Measurements from ENCODE around the gene ACTN4.

ACTN4 gene

DNA sequence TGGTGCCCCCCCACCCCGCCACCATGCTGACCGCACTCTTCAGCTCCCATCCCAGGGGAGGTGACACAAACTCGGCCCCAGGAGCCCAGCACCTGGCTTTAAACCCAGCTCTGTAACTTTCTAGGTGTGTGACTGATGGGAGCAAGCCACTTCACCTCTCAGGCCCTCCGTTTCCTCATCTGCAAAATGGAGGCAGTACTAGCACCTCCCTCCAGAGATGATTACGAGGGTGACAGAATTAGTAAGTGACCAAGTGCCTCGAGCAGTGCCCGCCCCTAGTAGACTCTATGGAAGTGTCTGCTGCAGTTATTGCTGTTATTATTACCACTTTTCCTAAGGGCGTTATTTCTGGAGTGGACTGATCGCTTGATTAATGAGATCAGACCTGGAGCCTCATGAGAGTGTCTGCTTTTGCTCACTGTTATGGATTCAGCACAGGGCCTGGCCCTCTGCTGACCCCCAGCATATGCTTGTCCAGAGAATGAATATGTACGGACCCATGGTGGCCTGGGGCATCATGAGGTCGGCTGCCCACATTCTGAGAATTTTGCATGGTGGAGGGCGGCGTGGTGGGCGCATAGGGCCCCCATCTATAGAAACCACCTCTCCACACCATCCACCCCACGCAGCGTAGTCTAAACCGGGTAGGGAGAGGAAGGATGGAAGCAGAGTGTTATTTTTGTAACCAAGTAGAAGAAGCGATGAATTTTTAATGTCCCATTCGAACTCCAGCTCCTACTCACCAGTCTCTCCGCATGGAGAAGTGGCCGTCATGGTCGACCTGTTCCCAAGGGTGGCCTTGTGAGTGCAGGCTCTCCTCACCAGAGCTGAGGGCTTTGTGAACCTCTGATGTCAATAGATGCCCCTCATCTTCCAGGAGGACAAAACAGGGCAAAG, 48.6 kb downstream of the ACTN4 start:
- DNase-seq (ENCODE audit: low read depth), result no peak

DNA sequence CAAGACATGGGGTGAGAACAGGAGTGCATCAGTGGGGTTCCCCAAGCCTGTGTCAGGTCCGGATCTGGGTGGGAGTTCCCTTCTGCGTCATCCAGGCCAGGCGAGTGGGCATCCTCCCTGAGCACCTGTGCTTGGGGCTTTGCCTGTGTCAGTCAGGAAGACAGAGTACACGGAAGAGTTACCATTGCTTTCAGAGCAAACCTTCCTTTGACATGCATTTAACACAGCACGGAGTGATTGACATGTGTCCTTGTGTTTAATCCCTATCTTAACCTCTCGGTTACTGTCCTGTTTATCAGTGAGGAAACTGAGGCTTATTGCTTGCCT, 49.2 kb downstream of the ACTN4 start:
- no peak for DNase-seq (ENCODE audit: low read depth)

DNA sequence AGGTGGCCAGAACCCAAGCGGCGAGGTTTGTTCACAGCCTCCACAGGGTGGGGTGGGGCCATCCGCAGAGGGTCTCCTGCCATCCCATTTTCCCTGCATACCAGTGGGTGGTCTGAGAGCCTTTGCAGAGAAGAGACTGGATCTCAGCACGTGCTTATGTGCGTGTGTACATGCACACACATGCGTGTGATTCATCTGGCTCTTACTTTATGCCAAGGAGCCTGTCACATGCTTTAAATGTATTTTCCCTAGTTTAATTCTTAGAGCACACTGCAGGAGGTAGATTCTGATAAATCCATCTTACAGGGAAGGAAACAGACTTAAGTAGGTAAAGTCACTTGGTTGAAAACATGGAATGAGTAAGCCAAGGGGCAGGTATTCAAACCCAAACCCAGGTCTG, 49.7 kb downstream of the ACTN4 start:
- DNase-seq (ENCODE audit: low read depth), result no peak

DNA sequence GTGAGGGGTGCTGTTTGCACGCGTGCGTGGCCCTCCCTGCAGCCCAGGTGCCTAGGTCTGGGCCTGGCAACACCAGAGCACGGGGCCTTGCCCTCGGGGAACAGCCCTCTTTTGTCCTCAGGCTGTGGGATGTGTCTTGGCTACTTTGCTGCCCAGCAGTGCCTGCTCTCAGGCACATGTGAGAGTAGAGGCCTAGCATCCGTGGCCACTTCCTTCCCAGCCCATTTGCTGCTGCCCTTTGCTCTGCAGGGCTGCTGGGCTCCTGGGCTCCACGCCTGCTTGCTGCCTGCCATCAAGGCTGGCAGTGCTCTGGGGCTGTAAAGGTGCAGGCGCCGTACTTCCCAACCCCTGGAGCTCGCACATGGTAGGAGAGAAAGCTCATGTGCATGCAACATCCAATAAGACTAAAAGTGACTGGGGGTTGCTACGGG, 50.2 kb downstream of the ACTN4 start:
- no peak for DNase-seq (ENCODE audit: low read depth)

DNA sequence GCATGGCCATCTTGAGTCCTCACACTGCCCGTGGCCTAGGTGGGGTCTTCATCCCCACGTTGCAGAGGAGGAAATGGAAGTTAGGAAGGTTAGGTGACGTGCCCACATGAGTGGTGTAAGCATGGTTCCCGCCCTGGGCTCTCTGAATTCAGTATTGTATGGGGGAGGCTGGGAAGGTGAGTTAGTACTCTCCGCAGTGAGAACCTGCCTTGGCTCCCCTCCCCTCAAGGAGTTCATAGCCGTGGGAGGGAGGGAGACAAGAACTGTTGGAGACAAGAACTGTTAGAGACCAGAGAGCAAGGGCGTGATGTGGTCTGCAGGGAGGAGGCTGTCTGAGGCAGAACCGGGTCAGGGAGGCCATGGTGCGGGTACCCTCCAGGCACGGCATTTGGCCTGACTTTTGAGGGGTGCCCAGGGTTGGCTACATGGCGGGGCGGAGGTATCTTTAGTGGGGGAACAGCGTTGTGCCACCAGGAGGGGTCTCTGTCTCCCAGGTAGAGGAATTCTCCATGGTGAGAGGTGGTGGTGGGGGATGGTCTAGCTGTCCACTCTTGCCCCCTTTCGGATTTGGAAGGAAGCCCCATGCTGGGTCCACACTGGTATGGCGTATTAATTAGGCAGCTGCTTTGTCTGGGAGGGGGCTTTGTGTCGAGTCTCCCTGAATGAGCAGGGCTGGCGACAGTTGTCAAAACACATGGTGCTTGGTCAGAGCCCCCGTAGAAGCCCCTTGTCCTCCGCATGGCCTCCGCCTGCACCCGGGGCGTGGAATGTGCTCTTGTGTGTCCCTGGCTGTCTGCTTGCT, 51.0 kb downstream of the ACTN4 start:
- DNase-seq (ENCODE audit: low read depth), result no peak

DNA sequence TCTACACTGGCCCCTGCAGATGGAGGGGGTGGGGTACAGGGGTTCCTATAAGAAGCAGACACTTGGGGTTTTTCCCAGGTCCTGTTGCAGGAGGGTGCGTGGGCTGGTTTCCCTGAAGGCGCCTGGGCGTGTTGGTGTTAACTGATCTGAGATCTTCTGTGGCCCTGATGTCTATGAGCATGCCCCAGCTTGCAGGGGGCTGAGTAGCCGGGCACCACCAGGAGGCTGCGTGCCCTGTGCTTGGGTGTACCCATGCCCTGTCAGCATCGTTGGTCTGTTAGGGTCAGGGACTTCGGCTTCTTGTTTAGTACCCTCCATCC, 51.5 kb downstream of the ACTN4 start:
- no peak for DNase-seq (ENCODE audit: low read depth)

DNA sequence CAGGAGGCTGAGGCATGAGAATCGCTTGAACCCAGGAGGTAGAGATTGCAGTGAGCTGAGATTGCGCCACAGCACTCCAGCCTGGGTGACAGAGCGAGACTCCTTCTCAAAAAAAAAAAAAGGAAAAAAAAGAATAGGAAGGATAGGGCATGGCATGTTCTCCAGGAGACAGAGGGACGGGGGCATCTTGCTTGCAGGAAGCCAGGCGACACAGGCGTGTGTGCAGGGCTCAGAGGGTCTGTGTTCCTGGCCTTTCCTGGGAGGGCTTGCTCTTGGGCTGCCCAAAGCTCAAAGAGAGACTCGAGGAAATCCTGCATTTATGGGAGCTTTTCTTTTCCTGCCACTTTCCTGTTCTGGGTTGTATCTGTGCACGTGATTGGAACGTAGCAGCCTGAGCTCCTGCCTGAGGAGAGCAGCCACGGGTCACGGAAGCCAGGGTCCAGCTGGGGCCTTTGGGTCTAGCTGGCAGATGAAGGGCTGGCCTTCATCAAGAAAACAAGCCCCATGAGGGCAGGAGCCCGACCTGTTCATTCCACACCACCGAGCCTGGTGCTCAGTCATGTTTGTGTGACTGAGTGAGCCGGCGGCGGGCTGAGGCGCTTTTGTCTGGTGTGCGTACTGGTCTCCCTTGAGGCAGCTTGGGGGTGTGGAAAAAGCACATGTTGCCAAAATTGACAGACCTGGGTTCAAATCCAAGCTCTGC, 52.3 kb downstream of the ACTN4 start:
- DNase-seq (ENCODE audit: low read depth), result no peak

DNA sequence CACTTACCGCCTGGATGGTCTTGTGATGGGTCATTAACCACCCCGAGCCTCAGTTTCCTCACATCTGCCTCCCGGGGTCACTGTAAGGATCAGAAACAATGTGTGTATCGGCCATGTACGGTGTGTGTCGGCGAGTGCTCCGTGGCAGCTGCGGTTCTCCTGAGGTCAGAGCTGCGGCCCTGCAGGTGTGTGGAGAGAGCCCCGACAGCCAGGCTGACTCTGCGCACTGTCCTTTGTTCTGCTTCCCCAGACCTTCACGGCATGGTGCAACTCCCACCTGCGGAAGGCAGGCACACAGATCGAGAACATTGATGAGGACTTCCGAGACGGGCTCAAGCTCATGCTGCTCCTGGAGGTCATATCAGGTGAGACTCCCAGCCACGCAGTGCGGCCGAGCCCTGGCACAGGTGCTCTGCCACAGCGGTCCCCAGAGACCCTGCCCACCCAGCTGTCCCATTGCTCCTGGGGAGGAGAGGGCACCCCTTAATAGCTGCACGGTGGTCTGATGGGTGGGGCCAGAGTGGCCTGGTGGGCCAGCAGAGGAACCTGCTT, 53.0 kb downstream of the ACTN4 start:
- DNase-seq (ENCODE audit: low read depth), result no peak

DNA sequence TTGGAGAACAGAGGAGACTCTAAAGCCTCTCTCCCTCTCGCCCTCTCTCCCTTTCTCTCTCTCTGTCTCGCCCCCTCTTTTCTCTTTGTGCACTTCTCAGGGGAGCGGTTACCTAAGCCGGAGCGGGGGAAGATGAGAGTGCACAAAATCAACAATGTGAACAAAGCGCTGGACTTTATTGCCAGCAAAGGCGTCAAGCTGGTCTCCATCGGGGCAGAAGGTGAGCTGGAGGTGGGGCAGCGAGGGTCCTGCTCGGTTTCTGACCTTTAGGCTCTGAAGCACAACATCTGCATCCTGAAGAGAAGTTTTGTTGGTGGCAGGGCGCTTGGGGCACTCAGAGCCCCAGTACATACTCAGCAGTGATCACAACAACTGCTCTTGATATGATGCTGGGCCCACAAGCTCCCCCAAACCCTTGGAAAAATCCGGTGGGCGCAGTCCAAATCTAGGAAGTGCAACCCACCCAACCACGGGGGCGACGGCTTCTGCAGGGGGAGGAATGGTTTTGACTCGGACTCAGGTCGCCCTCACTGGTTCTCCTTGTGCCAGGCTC, 53.5 kb downstream of the ACTN4 start:
- no peak for DNase-seq (ENCODE audit: low read depth)

DNA sequence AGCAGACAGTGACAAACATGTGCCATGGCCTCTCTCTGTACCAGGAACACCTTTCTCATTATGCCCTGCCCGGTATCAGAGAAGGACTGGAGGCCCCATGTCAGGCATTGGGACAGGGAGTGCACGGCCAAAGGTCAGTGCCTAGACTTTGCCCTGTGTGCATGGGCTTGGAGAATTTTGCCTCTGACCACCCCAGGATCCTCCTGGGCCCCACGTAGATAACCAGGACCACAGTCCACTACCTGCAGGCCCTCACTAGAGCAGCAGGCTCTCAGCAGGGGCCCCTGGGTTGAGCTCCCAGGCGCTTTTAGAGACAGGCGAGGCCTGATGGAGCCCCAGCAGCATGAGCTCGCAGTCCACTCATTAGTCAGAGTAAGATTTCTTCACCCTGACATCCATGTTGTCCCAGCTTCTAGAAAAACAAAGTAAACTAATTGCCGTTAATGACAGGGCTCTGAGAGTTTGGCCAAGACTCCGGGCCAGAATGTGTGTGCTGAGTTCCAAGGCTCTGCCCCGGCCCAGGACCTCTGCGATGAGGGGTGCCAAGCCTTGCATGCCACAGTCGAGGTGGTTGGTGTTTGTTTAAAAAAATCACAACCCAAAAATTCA, 54.1 kb downstream of the ACTN4 start:
- DNase-seq (ENCODE audit: low read depth), result no peak

DNA sequence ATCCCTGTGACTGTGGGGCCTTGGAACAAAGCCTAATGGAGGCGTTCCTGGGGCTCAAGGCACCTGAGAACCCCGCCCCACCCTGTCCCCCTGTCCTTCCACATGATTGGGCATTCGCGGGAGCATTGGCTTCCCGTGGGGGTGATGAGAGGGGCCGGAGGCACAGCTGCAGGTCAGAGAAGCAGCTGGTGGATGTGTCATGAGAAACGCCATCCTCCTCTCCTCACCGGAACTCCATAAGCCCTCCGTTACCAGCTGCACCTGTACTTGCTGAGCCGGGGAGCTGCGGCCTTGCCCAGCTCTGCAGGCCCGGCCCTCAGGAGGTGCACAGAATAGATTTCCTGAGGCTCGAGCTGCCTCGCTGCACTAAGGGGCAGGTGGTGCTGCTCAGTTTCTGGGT, 54.8 kb downstream of the ACTN4 start:
- DNase-seq (ENCODE audit: low read depth), result no peak

DNA sequence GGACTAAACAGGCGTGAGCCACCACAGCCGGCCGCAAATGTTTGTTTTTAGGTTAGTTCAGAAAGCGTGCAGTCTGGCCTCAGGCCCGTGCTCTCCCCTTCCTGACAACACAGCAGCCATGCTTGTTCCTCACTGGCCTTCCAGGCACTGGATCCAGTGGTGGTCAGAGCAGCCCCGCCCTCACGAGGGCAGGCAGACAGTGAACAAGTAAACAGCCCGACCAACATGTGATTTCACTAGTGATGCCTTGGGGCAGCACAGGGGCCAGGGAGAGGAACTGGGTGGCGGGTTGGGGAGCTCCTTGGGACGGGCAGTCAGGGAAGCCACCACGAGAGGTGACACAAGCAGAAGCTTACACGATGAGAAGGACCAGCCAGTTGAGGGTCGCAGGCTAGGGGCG, 56.1 kb downstream of the ACTN4 start:
- DNase-seq (ENCODE audit: low read depth), result no peak

DNA sequence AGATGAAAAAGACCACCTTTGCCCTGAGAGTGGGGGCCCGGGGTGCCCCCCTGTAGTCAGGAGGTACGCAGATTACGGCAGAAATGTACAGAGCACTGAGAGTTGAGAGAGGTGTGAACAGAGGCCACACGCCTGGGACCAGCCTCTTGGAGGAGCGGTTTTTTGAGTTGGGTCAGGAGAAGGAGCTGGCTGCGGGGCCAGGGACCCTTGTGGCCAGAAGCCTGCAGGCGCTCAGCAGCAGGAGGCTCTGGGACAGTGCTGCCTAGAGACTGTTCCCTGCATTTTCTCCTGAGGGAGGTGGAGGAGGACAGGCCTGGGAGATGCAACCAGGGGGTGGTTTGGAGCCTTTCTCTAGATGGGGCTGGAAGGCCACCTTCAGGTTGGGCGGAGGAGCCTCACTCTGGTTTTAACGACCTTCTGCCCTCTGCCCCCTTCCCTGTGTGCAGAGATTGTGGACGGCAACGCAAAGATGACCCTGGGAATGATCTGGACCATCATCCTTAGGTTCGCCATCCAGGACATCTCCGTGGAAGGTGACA, 57.1 kb downstream of the ACTN4 start:
- no peak for DNase-seq (ENCODE audit: low read depth)

DNA sequence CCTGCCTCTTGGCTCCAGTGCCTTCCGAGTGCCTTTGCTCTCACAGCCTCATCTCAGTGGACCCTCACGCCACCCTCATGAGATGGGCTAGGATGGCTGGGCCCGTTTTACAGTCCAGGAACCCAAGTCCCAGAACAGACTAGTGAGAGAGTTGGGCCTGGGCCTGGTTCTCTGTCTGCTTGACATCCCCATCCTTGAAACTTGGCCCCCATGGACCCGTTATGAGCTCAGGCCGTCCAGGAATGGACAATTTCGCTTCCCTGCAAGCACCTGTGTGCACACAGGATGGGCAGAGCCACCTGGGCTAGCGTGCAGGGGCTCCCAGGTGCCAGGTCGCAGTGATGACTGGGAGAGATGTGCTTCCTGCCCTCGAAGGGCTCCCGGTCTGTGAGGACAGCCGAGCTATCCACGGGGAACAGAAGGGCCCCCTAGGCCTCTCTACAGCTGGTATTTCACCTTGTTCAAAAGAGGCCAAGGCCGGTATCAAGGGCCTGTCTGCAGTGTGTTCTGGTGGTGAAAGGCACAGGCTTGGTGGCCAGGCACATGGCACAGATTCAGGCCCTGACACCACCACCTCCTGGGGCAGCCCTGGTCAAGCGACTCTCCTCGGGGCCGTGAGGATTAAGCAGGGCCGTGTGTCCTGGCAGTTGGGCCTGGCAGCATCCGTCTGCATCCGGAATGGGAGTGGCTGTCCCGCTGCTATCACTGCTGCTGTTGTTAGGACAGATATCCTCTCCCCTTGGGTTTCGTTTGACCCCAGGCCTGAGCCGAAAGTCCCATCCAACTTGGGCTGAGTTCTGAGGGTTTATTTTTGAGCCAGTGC, 58.0 kb downstream of the ACTN4 start:
- no peak for DNase-seq (ENCODE audit: low read depth)

DNA sequence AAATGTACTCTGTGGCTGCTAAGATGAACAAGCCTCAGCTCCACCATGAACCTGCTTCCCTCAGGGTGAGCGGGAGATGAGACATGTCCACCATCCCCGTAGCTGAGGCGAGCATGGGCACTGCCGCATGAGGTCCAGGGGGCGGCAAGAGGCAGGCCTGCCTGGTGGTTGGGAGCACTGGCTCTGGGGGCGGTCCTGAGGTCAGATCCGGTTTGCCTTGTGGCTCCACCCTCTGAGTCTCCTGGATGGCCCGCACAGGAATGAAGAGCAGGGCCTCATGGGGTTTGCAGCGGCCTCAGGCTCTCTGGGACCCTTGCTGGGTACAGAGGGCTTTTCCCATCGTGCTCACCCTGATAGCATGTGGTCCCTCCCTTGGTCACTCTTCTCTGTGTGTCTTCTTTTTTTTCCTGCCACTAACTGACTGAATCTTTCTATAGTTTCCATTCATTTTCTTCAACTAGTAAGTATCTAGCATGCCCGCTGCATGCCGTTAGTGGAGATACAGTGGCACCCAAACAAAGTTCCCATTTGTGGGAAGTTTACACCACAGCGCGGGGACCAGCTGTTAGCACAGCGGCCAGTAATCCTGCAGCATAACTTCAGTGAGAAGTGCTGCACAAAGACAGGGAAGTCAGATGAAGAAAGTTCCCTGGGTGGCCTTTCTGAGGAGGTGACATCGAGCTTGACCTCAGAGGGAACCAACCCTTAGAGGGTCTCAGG, 59.5 kb downstream of the ACTN4 start:
- no peak for DNase-seq (ENCODE audit: low read depth)

DNA sequence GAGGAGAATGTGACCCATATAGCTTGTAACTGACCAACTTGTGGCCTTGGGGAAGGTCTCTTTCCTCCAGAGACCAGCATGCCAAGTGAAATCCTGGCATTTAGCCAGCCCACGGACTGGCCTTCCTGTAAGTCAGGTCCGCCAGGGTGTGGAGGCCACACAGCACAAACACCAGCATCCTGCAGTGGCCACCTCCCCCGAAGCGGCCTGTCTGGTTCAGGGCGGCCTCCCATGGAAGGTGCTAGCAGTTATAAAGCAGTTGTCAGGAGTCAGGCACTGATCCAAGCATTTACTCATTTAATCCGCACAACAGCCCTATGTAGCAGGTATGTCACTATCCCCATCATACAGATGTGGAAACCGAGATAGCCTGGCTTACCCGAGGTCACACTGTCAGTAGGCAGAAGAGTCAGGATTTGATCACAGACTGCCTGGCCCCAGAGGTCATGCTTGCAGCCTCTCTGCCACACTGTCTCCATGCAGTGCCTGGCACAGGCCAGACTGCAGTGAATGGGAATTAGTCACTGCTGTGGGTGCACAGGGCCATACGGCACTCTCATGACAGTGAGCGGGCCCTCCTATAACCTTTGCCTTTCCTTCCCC, 60.2 kb downstream of the ACTN4 start:
- DNase-seq (ENCODE audit: low read depth), result no peak

DNA sequence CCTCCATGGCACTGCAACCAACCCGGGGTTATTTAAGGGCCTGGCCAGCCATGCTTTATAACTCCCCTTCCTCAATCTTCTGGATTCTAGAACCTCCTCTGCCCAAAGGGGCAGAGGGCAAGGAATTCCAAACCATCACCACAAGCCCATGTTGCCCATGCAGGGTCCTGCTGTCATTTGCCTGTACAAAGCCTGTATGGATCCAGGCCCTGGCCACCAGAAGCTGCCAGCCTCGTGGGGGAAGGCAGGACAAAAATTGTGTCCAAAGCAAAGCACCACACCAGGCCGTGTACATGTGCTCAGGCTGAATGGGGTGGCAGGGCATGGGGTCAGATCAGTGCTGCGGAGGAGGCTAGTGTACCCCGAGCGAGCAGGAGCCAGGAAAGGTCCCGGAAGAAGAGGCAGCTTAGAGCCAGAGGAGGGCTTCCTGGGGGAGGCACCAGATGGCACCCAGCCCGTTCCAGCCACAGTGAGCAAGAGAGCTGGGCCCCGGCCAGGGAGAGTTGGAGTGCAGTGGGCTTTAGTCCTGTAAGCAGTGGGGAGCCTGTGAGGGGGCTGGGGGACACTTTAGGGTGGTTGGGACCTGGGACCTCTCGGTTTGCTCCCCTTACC, 61.1 kb downstream of the ACTN4 start:
- no peak for DNase-seq (ENCODE audit: low read depth)

DNA sequence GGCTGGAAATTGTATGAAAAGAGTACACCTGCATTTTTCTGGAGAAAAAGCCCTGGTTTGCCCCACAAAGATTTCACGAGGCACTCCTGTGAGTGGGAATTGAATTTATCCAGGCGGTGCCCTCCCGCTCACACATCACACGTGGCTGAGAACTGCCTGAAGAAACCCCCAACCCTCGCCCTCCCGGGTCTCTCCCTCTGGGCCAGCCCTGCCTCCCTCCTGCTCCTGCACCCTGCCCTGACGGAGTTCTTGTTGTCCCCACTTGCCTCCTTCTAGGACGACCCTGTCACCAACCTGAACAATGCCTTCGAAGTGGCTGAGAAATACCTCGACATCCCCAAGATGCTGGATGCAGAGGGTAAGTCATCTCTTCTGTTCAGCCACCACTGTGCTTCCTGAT, 61.7 kb downstream of the ACTN4 start:
- DNase-seq (ENCODE audit: low read depth), result no peak
